ENCODE measurements around the gene SLC6A19.

The SLC6A19 gene

DNA sequence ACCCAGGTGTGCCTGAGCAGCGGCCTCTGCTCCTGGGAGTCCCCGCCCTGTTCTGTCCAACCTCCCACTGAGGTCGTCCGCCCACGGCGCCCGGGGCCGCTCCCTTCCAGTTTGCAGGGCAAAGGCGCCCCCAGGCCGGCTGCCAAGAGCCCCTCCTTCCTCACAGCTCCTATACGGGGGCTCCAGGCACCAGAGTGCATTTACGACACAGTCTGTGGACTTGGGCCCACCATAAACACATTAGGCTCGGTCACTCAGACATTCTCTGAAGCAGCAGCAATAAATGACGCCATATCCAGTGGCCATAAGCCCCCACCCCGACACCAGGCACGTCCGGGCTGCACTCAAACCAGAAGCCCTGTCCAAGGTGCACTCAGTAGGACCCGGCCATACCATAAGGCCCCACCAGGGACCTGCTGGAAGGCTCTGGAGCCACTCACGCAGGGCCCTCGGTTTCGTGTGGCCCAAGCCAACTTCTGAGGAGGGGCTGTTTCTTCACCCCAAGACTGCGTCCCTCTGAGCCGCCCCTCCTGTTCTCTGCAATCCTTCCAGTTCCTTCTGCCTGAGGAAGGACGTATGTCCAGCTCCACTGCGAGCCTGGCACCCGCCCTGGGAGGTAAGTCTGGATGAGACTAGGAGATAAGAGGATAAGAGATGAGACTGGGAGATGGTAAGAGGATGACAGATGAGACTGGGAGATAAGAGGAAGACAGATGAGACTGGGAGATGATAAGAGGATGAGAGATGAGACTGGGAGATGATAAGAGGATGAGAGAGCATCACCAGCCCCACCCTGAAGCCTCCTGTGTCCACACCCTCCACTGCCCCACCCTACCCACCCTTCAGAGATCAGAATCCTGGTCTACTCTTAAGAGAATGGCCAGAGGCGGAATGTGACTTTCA lies 50.5 kb downstream of the SLC6A19 start:
- DNase-seq (ENCODE audit: low read depth): no peak
- in situ Hi-C loops (cut with HindIII; ENCODE audit: low sequenced_read_pairs): no loop called here
- TF ChIP-seq CTCF (IDR thresholded peaks at IDR 0.05; ENCODE audit: low read depth, low read length, missing control alignments): no peak
- H3K4me3 ChIP-seq (ENCODE audit: low read depth, low read length): no peak overlapping the region

GRCh38 chr5:1252681-1253080 lies 51.3 kb downstream of the SLC6A19 start:
- DNase-seq (ENCODE audit: low read depth): no peak
- TF ChIP-seq CTCF (IDR thresholded peaks at IDR 0.05; ENCODE audit: low read depth, low read length, missing control alignments): no peak
- in situ Hi-C loops (cut with HindIII; ENCODE audit: low sequenced_read_pairs): no loop called here
- H3K4me3 ChIP-seq (ENCODE audit: low read depth, low read length): no peak overlapping the region

DNA sequence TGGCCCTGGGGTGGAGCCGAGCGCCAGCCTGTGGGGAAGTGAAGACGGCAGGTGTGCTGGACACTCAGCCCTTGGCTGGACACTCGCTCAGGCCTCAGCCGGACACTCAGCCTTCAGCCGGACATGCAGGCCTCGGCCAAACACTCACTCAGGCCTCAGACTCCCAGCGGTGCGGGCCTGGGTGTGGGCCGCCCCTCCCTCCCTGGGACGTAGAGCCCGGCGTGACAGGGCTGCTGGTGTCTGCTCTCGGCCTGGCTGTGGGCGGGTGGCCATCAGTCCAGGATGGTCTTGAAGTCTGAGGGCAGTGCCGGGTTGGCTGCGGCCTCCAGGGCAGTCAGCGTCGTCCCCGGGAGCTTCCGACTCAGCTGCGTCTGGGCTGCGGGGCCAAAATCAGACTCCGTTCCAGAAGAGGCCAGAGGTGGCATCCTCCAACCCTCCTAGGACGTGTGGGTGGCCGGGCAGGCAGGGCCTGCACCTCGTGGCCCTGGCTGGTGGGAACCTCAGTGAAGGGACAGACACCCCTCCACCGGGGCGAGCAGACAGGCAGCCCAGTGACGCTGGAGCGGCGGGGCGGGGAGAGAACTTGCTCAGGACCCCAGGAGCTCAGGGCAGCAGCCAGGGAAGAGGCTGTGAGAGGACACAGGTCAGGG lies 52.2 kb downstream of the SLC6A19 start:
- DNase-seq (ENCODE audit: low read depth): no peak
- TF ChIP-seq CTCF (IDR thresholded peaks at IDR 0.05; ENCODE audit: low read depth, low read length, missing control alignments): no peak
- no peak overlapping the region for H3K4me3 ChIP-seq (ENCODE audit: low read depth, low read length)
- in situ Hi-C loops (cut with HindIII; ENCODE audit: low sequenced_read_pairs): no loop called here

DNA sequence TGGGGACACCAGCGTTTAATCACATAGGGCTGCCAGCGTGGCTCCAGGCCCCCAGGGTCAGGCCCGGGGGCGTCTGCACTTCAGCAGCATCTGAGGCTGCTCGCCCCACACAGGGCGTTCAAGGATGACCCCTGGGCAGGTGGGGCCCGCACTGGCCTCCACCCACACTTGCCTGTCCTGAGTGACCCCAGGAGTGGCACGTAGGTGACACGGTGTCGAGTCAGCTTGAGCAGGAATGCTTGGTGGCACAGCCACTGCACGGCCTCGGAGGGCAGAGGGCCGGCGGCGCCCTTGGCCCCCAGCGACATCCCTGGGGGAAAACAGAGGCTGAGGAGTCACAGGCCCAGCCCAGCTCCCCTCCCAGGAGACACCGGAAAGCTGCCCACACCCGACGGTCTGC lies 52.8 kb downstream of the SLC6A19 start:
- H3K4me3 ChIP-seq (ENCODE audit: low read depth, low read length): no peak overlapping the region
- no peak for DNase-seq (ENCODE audit: low read depth)
- no peak for TF ChIP-seq CTCF (IDR thresholded peaks at IDR 0.05; ENCODE audit: low read depth, low read length, missing control alignments)
- in situ Hi-C loops (cut with HindIII; ENCODE audit: low sequenced_read_pairs): no loop called here

DNA sequence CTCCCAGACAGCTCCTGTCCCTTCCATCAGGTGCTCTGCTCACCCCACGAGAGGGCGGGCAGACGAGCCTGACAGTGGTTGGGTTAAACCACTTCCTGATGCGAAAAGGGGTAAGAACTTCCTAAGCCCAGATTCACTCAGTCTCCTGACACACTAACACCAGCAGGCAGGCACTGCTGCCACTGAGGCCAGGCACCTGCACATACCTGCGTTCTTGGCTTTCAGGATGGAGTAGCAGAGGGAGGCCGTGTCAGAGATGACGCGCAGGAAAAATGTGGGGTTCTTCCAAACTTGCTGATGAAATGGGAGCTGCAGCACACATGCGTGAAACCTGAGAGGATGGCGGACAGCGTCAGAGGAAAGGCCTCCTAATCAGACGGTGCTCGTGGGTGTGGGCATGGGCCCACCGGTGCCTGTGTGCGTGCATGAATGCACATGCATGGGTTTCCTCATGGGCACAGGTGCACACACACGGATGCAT lies 53.7 kb downstream of the SLC6A19 start:
- in situ Hi-C loops (cut with HindIII; ENCODE audit: low sequenced_read_pairs): no loop called here
- no peak for TF ChIP-seq CTCF (IDR thresholded peaks at IDR 0.05; ENCODE audit: low read depth, low read length, missing control alignments)
- H3K4me3 ChIP-seq (ENCODE audit: low read depth, low read length): no peak overlapping the region
- no peak for DNase-seq (ENCODE audit: low read depth)

GRCh38 chr5:1256776-1257175 lies 55.4 kb downstream of the SLC6A19 start:
- in situ Hi-C loops (cut with HindIII; ENCODE audit: low sequenced_read_pairs): no loop called here
- no peak overlapping the region for H3K4me3 ChIP-seq (ENCODE audit: low read depth, low read length)
- DNase-seq (ENCODE audit: low read depth): no peak
- no peak for TF ChIP-seq CTCF (IDR thresholded peaks at IDR 0.05; ENCODE audit: low read depth, low read length, missing control alignments)

Data from astrocyte of the cerebellum (primary cell).